ENCODE results near the gene PTGDS.
A peak's percentile ranks its signal among the peaks of the same experiment; 100 is the strongest.

The PTGDS gene

DNA sequence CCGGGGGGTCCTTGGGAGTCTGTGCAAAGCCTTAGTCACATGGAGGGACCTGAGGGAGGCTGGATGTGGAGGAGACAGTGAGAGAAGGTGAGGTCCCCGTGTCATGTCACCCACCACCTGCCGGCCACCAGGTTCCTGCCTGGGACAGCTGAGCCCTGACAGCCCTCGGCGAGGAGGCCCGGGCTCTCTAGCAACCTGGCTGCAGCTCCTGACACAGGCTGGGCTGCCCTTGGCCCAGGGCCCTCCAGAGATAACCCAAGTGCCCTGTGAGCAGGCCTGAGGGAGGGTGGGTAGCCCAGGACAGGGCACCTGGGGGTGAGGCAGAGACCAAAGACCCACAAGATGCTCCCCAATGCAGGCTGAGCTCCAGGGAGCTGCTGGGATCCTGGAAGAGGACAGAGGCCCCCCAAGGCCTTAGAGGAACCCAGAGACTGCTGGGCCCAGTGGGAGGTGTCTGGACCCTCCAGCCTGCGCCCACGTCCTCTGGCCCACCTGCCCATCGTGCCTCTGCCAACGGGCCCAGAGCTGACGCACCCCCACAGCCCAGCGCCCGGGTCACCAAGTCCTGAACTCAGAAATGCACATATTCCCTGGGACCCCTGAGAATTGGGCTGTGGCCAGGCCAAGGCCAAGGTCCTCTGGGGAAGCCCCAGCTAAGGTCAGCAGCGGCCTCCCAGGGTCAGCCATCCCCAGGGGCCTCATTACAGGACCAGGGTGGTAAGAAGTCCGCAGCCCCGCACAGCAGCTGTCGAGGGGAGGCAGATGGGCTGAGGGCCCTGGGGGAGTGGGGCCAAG, 8.8 kb upstream of the PTGDS start:
- Mint-ChIP-seq H3K36me3 (ENCODE audit: low read depth) (no peaks in the 10 kb centered on the region), H3K9me3 (no peaks in the 10 kb centered on the region), H3K27me3 (ENCODE audit: low read depth) (peaks cover 5% of the 10 kb centered on the region)

DNA sequence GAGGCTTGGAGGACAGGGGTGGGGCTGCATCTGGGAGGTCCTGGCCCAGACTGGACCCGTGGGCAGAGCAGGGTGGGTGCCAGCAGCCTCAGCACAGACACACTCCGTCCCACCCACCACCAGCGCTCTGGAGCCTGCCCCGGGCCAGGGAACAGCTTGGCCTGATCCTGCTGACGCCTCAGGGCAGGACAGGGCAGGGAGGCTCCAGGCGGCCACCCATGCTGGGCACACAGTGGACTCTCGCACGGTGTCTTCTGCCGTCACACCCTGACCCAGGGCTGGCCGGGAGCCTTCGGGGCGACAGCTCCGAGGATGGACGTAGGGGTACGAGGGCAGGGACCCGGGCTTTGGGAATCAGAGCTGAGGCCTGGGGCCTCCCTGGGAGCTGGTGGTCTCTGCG, 8.2 kb upstream of the PTGDS start:
- no peak overlapping the region for H3K27ac Mint-ChIP-seq
- peaks cover 16% of the 10 kb centered on the region for H3K4me1 Mint-ChIP-seq (ENCODE audit: low read depth)
- no peaks in the 10 kb centered on the region for H3K9me3 Mint-ChIP-seq
- DNase-seq (ENCODE audit: low spot score) = no peak
- no peak overlapping the region for H3K4me3 Mint-ChIP-seq
- peaks cover 5% of the 10 kb centered on the region for H3K27me3 Mint-ChIP-seq (ENCODE audit: low read depth)
- H3K36me3 Mint-ChIP-seq (ENCODE audit: low read depth) = no peaks in the 10 kb centered on the region

More for the DNA sequence above, 8.8 kb upstream of the PTGDS start:
- Mint-ChIP-seq H3K4me3 (no peak overlapping the region), H3K27ac (no peak overlapping the region), H3K4me1 (ENCODE audit: low read depth) (peaks cover 16% of the 10 kb centered on the region)
- no peak for DNase-seq (ENCODE audit: low spot score)

DNA sequence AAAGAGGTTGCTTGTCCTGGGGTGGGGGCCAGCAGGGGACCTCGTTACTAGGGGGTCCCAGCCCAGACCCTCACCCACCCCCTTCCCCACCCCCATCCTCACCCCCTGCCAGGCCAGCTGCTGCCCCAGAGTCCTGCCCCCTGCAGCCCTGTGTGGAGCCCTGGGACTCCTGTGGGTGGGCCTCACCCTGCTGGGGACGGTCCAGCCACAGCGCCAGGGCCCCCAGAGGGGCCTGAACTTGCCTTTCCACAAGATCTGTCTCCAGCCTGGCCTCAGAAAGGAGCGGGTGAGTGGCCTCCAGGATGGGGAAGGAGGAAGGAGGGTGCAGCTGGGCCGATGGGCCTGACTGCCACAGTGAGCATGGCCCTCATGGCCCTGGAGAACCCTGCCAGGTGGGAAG, 7.5 kb upstream of the PTGDS start:
- peaks cover 11% of the 10 kb centered on the region for H3K4me1 Mint-ChIP-seq (ENCODE audit: low read depth)
- no peaks in the 10 kb centered on the region for H3K36me3 Mint-ChIP-seq (ENCODE audit: low read depth)
- DNase-seq (ENCODE audit: low spot score) = no peak
- no peak overlapping the region for H3K27ac Mint-ChIP-seq
- no peak overlapping the region for H3K4me3 Mint-ChIP-seq
- no peaks in the 10 kb centered on the region for H3K9me3 Mint-ChIP-seq
- H3K27me3 Mint-ChIP-seq (ENCODE audit: low read depth) = peaks cover 5% of the 10 kb centered on the region

DNA sequence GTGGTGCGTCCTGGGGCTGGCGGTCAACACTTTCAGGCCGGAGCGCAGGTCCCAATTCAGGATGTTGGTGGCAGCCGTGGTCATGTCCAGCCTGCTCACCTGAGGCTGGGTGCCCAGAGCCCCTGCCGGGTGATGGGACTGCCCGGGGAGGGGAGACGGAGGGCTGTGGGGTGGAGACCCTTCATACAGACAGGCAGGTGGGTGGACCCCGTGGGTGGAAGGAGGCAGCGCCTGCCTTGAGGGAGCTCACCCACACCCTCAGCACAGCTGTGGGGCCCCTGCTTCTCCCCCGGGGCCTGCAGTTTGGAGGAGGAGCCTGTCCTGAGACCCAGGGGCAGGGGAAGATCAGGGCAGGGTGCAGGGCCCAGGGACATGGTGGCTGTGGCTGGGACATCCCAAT, 6.9 kb upstream of the PTGDS start:
- no peak for DNase-seq (ENCODE audit: low spot score)
- Mint-ChIP-seq H3K4me1 (ENCODE audit: low read depth) (peaks cover 13% of the 10 kb centered on the region), H3K27me3 (ENCODE audit: low read depth) (peaks cover 7% of the 10 kb centered on the region), H3K4me3 (no peak overlapping the region), H3K9me3 (no peaks in the 10 kb centered on the region), H3K27ac (no peak overlapping the region), H3K36me3 (ENCODE audit: low read depth) (no peaks in the 10 kb centered on the region)

DNA sequence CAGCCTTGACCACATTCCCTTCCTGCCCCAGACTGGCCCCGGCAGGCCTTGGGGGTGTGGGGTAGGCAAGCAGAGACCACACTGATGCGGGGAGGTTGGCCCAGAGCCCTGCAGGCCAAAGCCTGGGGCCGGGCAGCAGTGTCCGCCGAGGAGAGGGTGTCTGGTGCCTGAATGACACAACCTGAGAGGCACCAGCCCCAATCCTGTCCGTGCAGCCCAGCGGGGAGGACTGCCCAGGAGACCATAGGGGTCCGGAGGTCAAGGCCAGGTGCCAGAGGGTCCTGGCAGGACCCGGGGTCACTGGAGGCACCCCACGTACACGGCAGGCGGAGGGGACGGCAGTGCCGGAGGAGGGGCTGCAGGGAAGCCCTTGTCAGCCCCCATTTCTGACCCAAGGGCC, 5.6 kb upstream of the PTGDS start:
- peaks cover 2% of the 10 kb centered on the region for H3K27me3 Mint-ChIP-seq (ENCODE audit: low read depth)
- no peak overlapping the region for H3K4me3 Mint-ChIP-seq
- H3K27ac Mint-ChIP-seq = no peak overlapping the region
- H3K9me3 Mint-ChIP-seq = no peaks in the 10 kb centered on the region
- DNase-seq (ENCODE audit: low spot score) = no peak
- no peaks in the 10 kb centered on the region for H3K36me3 Mint-ChIP-seq (ENCODE audit: low read depth)
- H3K4me1 Mint-ChIP-seq (ENCODE audit: low read depth) = peaks cover 6% of the 10 kb centered on the region

DNA sequence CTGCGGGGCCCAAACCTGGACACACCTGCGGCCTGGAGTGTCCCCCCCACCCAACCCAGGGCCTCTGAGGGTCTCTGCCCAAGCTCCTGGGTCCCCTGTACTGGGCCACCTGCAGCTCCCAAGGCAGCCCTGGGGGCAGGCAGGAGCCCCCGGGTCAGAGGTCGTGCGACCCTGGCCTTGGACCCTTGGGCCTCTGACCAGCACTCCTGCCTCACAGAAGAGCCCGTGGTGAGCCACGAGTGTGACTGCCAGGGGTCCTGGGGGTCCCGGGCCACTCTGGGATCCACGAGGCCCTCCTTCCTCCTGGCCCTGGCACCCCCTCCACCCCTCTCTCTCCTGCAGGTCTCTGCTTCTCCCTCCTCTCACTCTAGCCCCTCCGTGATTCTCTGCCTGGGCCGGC, 5.0 kb upstream of the PTGDS start:
- peaks cover 6% of the 10 kb centered on the region for H3K4me1 Mint-ChIP-seq (ENCODE audit: low read depth)
- H3K4me3 Mint-ChIP-seq = no peak overlapping the region
- H3K27me3 Mint-ChIP-seq (ENCODE audit: low read depth) = peaks cover 2% of the 10 kb centered on the region
- H3K36me3 Mint-ChIP-seq (ENCODE audit: low read depth) = no peaks in the 10 kb centered on the region
- H3K9me3 Mint-ChIP-seq = no peaks in the 10 kb centered on the region
- no peak for DNase-seq (ENCODE audit: low spot score)
- no peak overlapping the region for H3K27ac Mint-ChIP-seq

DNA sequence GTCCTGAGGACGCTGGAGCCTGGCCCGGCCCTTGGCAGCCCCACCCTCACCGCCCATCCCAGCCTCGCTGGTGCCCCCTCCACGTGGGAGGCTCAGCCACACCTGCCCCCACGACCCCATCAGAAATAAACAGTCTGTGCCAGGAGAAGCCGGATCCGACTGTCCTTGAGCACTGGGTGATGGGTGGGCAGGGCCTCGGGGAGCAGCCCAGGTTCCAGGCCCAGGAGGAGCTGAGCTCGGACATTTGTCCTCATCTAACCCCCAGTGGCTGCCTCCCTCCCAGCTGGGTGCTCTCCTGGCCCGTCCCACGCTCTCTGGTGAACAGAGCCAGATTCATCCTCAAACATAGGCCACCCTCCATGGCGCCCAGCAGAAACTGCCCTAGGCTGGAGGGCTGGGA, 4.6 kb upstream of the PTGDS start:
- H3K27ac Mint-ChIP-seq = no peak overlapping the region
- no peaks in the 10 kb centered on the region for H3K9me3 Mint-ChIP-seq
- no peak for DNase-seq (ENCODE audit: low spot score)
- H3K36me3 Mint-ChIP-seq (ENCODE audit: low read depth) = no peaks in the 10 kb centered on the region
- H3K4me1 Mint-ChIP-seq (ENCODE audit: low read depth) = peaks cover 6% of the 10 kb centered on the region
- peaks cover 2% of the 10 kb centered on the region for H3K27me3 Mint-ChIP-seq (ENCODE audit: low read depth)
- no peak overlapping the region for H3K4me3 Mint-ChIP-seq

DNA sequence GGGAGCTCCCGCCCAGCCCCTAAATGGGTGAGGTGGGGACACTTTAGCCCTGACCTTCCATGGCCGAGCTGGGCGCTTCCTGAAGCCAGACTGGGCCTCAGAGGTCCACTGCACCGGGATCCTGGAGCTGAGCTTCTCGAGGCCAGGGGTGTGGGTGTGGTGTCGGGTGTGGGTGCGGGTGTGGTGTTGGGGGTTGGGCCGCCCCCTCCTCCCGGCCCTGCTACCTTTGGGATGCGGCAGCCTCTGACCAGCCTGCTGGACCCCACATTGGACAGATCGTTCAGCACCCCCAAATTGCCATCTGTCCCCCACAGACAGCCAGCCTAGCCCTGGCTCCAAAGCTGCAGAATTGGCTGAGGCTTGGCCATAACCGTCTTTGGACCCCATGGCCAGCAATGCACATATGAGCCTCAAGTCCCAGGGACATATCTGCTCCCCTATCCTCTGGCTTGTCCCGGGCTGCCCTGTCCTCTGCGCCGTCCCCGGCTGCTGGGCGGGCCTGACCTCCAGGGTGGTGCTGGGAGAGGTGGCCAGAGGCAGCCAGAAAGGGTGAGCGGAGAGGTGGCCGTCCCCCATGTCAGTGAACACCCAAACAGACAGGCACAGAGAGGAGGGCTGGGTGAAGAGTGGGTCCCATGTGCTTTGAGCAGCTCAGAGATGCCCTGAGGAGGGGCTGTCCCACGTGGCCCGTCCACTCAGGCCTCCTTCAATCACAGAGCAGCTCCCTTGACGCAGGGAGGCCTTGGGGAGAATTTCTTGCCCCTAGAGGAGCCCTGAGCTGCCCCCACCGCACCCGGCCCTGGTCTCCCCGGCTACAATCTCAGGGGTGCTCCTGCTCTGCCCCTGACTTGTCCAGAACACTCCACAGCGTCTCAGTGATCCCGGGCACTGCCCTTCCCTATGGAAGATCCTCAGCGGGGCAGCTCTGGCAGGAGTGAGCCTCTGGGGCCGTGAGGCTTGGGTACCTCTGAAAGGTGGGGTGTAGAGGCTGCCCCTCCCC, 3.4 kb upstream of the PTGDS start:
- no peak for DNase-seq (ENCODE audit: low spot score)
- Mint-ChIP-seq H3K4me3 (no peak overlapping the region), H3K27ac (no peak overlapping the region), H3K9me3 (no peaks in the 10 kb centered on the region), H3K36me3 (ENCODE audit: low read depth) (no peaks in the 10 kb centered on the region), H3K4me1 (ENCODE audit: low read depth) (peaks cover 6% of the 10 kb centered on the region), H3K27me3 (ENCODE audit: low read depth) (peaks cover 2% of the 10 kb centered on the region)

DNA sequence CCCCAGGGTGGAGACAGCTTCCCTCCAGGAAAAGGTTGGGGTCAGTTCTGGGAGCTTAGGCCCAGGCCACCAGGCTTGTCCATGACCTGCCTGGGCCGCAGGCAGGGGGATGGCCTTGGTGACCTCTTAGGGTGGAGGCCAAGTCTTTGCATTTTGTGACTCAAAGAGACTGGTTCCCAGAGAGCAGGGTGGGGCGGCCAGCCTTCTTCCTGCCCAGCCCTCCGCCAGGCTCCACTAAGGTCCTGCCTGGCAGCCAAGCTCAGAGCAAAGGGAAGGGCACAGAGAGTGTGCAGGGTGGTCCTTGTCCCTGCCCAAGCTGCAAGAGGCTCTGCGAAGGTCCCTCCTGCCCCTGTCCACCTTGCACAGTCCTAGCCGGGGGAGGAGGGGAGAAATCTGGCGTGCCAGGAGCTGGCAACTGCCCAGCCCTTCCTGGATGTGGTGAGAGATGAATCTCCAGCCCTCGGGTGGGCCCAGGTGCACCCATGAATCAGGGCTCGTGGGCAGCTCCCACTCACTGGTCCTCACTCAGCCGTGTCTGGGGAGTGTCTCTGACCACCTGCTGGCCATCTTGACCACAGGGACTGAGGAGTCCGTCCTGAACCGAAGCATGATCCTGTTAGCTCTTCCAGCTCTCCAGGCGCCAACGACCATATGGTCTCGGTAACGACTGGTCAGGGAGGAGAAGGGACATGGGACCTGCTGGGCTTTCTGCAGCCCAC, 2.3 kb upstream of the PTGDS start:
- Mint-ChIP-seq H3K4me3 (peak overlapping the region; percentile 45), H3K4me1 (ENCODE audit: low read depth) (peaks cover 6% of the 10 kb centered on the region), H3K27me3 (ENCODE audit: low read depth) (peaks cover 2% of the 10 kb centered on the region), H3K27ac (no peak overlapping the region), H3K36me3 (ENCODE audit: low read depth) (no peaks in the 10 kb centered on the region), H3K9me3 (no peaks in the 10 kb centered on the region)
- DNase-seq (ENCODE audit: low spot score) = no peak

DNA sequence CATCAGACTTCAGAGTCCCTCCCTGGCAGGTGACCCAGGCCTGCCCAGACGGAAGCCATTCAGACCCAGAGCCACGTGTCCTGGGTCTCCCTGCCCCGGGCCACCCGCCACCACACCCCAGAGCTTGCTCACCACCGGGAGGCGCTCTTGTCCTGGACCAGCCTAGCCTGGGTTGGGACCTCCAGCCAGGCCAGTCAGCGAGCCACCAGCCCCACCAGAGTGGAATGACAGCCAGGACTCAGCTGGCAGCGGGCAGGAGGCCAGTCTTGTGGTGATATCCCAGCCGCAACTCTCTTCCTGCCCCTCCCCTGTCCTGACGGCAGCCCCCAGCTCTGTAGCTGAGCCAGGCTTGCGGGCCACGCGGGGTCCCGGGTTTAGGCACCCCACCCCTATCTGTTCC, 1.7 kb upstream of the PTGDS start:
- no peak overlapping the region for H3K27ac Mint-ChIP-seq
- H3K4me3 Mint-ChIP-seq = peak overlapping the region; percentile 45
- H3K27me3 Mint-ChIP-seq (ENCODE audit: low read depth) = peaks cover 2% of the 10 kb centered on the region

DNA sequence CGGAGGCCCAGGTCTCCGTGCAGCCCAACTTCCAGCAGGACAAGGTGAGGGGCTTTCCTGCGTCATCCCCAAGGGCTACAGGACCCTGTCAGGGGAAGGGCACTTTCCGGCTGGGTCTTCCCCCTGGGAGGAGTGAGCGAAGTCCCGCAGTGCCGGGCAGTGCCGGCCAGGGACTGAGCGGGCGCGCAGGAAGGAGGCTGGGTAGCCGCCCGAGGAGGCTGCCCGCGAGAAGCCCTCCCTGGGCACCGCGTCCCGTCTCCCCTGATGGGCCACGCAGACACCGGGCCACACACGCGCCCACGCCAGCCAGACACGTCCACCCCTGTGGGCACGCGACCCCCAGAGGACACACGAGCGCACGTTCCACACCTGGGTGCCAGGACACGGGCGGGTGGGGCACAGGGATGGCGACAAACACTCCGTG, 357 bp downstream of the PTGDS start:
- Mint-ChIP-seq H3K4me3 (no peak overlapping the region), H3K4me1 (ENCODE audit: low read depth) (peaks cover 6% of the 10 kb centered on the region), H3K36me3 (ENCODE audit: low read depth) (no peaks in the 10 kb centered on the region), H3K9me3 (no peaks in the 10 kb centered on the region), H3K27me3 (ENCODE audit: low read depth) (peaks cover 2% of the 10 kb centered on the region), H3K27ac (no peak overlapping the region)
- DNase-seq (ENCODE audit: low spot score) = no peak

More for the DNA sequence above, 1.7 kb upstream of the PTGDS start:
- H3K36me3 Mint-ChIP-seq (ENCODE audit: low read depth) = no peaks in the 10 kb centered on the region
- no peaks in the 10 kb centered on the region for H3K9me3 Mint-ChIP-seq
- no peak for DNase-seq (ENCODE audit: low spot score)
- H3K4me1 Mint-ChIP-seq (ENCODE audit: low read depth) = peaks cover 6% of the 10 kb centered on the region

DNA sequence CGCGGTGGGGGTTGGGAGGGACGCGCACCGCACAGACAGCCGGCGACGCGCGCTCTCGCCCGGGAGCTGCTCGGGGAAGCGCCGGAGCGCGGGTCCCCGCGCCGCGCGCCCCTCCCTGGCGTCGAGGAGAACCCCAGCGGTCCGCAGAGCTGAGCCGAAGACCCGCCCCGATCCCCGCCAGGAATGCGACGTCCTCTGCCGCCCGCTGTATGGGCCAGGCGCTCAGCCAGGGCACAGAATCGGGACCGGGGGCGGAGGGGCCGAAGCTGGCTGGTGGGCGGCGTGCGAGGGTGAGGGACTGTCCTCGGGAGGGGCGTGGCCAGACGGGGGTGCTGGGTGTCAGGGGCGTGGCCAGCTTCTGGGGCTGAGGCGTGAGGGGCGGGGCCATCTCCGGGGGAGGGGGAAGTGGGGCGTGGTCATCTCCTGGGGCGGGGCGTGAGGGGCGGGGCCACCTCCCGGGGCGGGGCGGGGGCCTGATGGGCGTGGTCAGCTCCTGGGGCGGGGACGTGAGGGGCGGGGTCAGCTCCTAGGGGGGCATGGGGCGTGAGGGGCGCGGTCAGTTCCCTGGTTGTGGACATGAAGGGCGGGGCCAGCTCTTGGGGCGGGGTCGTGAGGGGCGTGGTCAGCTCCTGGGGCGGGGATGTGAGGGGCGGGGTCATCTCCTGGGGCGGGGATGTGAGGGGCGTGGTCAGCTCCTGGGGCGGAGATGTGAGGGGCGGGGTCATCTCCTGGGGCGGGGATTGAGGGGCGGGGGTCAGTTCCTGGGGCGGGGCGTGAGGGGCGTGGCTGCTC, 965 bp downstream of the PTGDS start:
- H3K4me3 Mint-ChIP-seq = no peak overlapping the region
- peaks cover 6% of the 10 kb centered on the region for H3K4me1 Mint-ChIP-seq (ENCODE audit: low read depth)
- H3K27me3 Mint-ChIP-seq (ENCODE audit: low read depth) = peaks cover 5% of the 10 kb centered on the region
- H3K9me3 Mint-ChIP-seq = no peaks in the 10 kb centered on the region
- no peak overlapping the region for H3K27ac Mint-ChIP-seq
- H3K36me3 Mint-ChIP-seq (ENCODE audit: low read depth) = no peaks in the 10 kb centered on the region
- DNase-seq (ENCODE audit: low spot score) = peak; percentile 57

DNA sequence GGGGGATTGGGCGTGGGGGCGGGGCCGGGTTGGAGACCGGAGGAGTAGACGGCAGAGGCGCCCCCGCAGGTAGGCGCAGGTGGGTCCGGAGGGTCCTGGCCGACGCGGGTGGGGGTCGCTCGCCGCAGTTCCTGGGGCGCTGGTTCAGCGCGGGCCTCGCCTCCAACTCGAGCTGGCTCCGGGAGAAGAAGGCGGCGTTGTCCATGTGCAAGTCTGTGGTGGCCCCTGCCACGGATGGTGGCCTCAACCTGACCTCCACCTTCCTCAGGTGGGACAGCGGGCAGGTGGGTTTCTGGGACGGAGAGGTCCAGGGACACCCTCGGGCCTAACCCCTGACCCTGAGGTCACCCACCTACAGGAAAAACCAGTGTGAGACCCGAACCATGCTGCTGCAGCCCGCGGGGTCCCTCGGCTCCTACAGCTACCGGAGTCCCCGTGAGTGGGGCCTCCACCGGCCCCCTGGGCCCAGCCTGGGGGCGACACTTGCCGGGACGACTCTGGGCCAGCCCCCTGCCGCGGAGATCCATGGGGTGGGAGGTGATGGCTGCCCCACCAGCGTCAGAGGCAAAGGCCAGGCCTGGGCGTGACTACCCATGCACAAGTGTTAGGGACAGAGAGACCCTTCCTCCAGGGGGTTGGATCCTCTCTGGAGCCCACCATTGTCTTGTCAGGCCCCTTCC, 1.7 kb downstream of the PTGDS start:
- Mint-ChIP-seq H3K4me3 (no peak overlapping the region), H3K4me1 (ENCODE audit: low read depth) (peaks cover 6% of the 10 kb centered on the region), H3K27ac (no peak overlapping the region), H3K9me3 (no peaks in the 10 kb centered on the region), H3K27me3 (ENCODE audit: low read depth) (peaks cover 9% of the 10 kb centered on the region), H3K36me3 (ENCODE audit: low read depth) (no peaks in the 10 kb centered on the region)
- no peak for DNase-seq (ENCODE audit: low spot score)
